HAP-1 (cell line): ENCODE measurements around the gene SOX6.
"Not testable (repeated sequence)": the region's sequence is repeated elsewhere in the genome, so short reads cannot be mapped to it uniquely, and the experiment has no call there.

Source experiments
- DNase-seq, 2 experiments: peaks; one replicate each; pipeline ENCODE4 v3.0.0-alpha.2; 2016 to 2020; ENCODE audit warnings: low spot score in 2 of 2
- H3K27me3 ChIP-seq: fragments of 250-450 bp; sonication (Bioruptor Pico); 2 replicates; pipeline ENCODE4 v1.5.1; 2020; ENCODE audit warnings: low read depth, mild to moderate bottlenecking, moderate library complexity
- H3K36me3 ChIP-seq: fragments of 250-450 bp; sonication (Bioruptor Pico); replicated peaks from 2 replicates; pipeline ENCODE4 v1.5.1; 2020; ENCODE audit warnings: mild to moderate bottlenecking
- H3K4me1 ChIP-seq: fragments of 250-450 bp; sonication (Bioruptor Pico); 2 replicates; pipeline ENCODE4 v1.5.1; 2020; ENCODE audit warnings: mild to moderate bottlenecking
- H3K4me3 ChIP-seq: fragments of 250-450 bp; sonication (Bioruptor Pico); 2 replicates; pipeline ENCODE4 v1.5.1; 2020; ENCODE audit warnings: mild to moderate bottlenecking, moderate library complexity
- H3K9me3 ChIP-seq: fragments of 250-450 bp; sonication (Bioruptor Pico); 2 replicates; pipeline ENCODE4 v1.5.1; 2020; ENCODE audit warnings: mild to moderate bottlenecking, moderate library complexity
- in situ Hi-C: fragments of 300-500 bp; cut with MboI; formaldehyde crosslinking; loops from 3 replicates; pipeline ENCODE4 v1.14.3; 2020; ENCODE audit warnings: low sequenced_read_pairs, inconsistent platforms, mixed read lengths

Gene SOX6

GRCh38 chr11:16356057-16356760, at the start of gene SOX6:
Gene SOX6, minus strand, starts transcription at chr11:16356546. Its CDS starts 15,298 bp downstream, at chr11:16341248.
- no peaks in the 10 kb centered on the region for H3K36me3 ChIP-seq
- in situ Hi-C loops: no loop called here
- peaks cover 39% of the 10 kb centered on the region for H3K4me1 ChIP-seq
- no peaks in the 10 kb centered on the region for H3K9me3 ChIP-seq
- peak; percentile 62 to 86 for DNase-seq
- H3K27me3 ChIP-seq: no peaks in the 10 kb centered on the region
- H3K4me3 ChIP-seq: no peak within 1 kb of the TSS

- Histone ChIP-seq H3K4me3 (no peak overlapping the region), H3K4me1 (peaks cover 42% of the 10 kb centered on the region), H3K9me3 (no peaks in the 10 kb centered on the region), H3K36me3 (no peaks in the 10 kb centered on the region), H3K27me3 (no peaks in the 10 kb centered on the region)
- in situ Hi-C loops: no loop called here
- peak in 1 of 2 experiments; percentile 87 for DNase-seq
Observed at GRCh38 chr11:16404781-16405285, 48.5 kb upstream of the SOX6 start.

GRCh38 chr11:16403851-16404250, 47.5 kb upstream of the SOX6 start:
- in situ Hi-C loops: no loop called here
- H3K4me3 ChIP-seq: no peak overlapping the region
- no peaks in the 10 kb centered on the region for H3K9me3 ChIP-seq
- no peaks in the 10 kb centered on the region for H3K27me3 ChIP-seq
- no peaks in the 10 kb centered on the region for H3K36me3 ChIP-seq
- H3K4me1 ChIP-seq: peaks cover 42% of the 10 kb centered on the region
- peak in 1 of 2 experiments; percentile 10 for DNase-seq

- Histone ChIP-seq H3K36me3 (no peaks in the 10 kb centered on the region), H3K4me3 (no peak overlapping the region), H3K27me3 (no peaks in the 10 kb centered on the region), H3K4me1 (peaks cover 42% of the 10 kb centered on the region), H3K9me3 (no peaks in the 10 kb centered on the region)
- DNase-seq: no peak
- in situ Hi-C loops: no loop called here
Observed at GRCh38 chr11:16403448-16403803, 47.1 kb upstream of the SOX6 start.

- no peaks in the 10 kb centered on the region for H3K27me3 ChIP-seq
- H3K4me1 ChIP-seq: peaks cover 46% of the 10 kb centered on the region
- H3K4me3 ChIP-seq: no peak overlapping the region
- in situ Hi-C loops: no loop called here
- H3K9me3 ChIP-seq: no peaks in the 10 kb centered on the region
- no peaks in the 10 kb centered on the region for H3K36me3 ChIP-seq
- peak; percentile 72 to 99 for DNase-seq
Observed at GRCh38 chr11:16402654-16403447, 46.5 kb upstream of the SOX6 start.

GRCh38 chr11:16397390-16397789, 41.0 kb upstream of the SOX6 start:
- in situ Hi-C loops: no loop called here
- no peaks in the 10 kb centered on the region for H3K27me3 ChIP-seq
- H3K36me3 ChIP-seq: no peaks in the 10 kb centered on the region
- no peaks in the 10 kb centered on the region for H3K9me3 ChIP-seq
- peaks cover 25% of the 10 kb centered on the region for H3K4me1 ChIP-seq
- H3K4me3 ChIP-seq: no peak overlapping the region
- no peak for DNase-seq

- H3K4me1 ChIP-seq: peaks cover 13% of the 10 kb centered on the region
- no peaks in the 10 kb centered on the region for H3K36me3 ChIP-seq
- DNase-seq: no peak
- H3K27me3 ChIP-seq: no peaks in the 10 kb centered on the region
- in situ Hi-C loops: no loop called here
- no peak overlapping the region for H3K4me3 ChIP-seq
- H3K9me3 ChIP-seq: no peaks in the 10 kb centered on the region
Observed at GRCh38 chr11:16395601-16396000, 39.3 kb upstream of the SOX6 start.

GRCh38 chr11:16394947-16395346, 38.6 kb upstream of the SOX6 start:
- Histone ChIP-seq H3K27me3 (no peaks in the 10 kb centered on the region), H3K4me3 (no peak overlapping the region), H3K9me3 (no peaks in the 10 kb centered on the region), H3K36me3 (no peaks in the 10 kb centered on the region), H3K4me1 (peaks cover 13% of the 10 kb centered on the region)
- in situ Hi-C loops: no loop called here
- DNase-seq: no peak

- no peaks in the 10 kb centered on the region for H3K36me3 ChIP-seq
- no peaks in the 10 kb centered on the region for H3K27me3 ChIP-seq
- H3K4me3 ChIP-seq: no peak overlapping the region
- no peak for DNase-seq
- no peaks in the 10 kb centered on the region for H3K9me3 ChIP-seq
- peaks cover 13% of the 10 kb centered on the region for H3K4me1 ChIP-seq
- in situ Hi-C loops: no loop called here
Observed at GRCh38 chr11:16393340-16393739, 37.0 kb upstream of the SOX6 start.

- DNase-seq: no peak
- in situ Hi-C loops: no loop called here
- no peaks in the 10 kb centered on the region for H3K36me3 ChIP-seq
- H3K4me1 ChIP-seq: peaks cover 6% of the 10 kb centered on the region
- H3K4me3 ChIP-seq: no peak overlapping the region
- H3K27me3 ChIP-seq: no peaks in the 10 kb centered on the region
- no peaks in the 10 kb centered on the region for H3K9me3 ChIP-seq
Observed at GRCh38 chr11:16392616-16393015, 36.3 kb upstream of the SOX6 start.

- in situ Hi-C loops, H3K36me3 ChIP-seq, H3K9me3 ChIP-seq, H3K27me3 ChIP-seq, DNase-seq, H3K4me3 ChIP-seq: not testable (repeated sequence)
- H3K4me1 ChIP-seq: peaks cover 11% of the 10 kb centered on the region
Observed at GRCh38 chr11:16390826-16391225, 34.5 kb upstream of the SOX6 start.

GRCh38 chr11:16385099-16385498, 28.8 kb upstream of the SOX6 start:
- no peaks in the 10 kb centered on the region for H3K36me3 ChIP-seq
- H3K9me3 ChIP-seq: no peaks in the 10 kb centered on the region
- DNase-seq: no peak
- in situ Hi-C loops: no loop called here
- H3K27me3 ChIP-seq: no peaks in the 10 kb centered on the region
- no peak overlapping the region for H3K4me3 ChIP-seq
- peaks cover 15% of the 10 kb centered on the region for H3K4me1 ChIP-seq

- in situ Hi-C loops: no loop called here
- H3K4me3 ChIP-seq: no peak overlapping the region
- no peak for DNase-seq
Observed at GRCh38 chr11:16382638-16383380, 26.5 kb upstream of the SOX6 start.

GRCh38 chr11:16382186-16382585, 25.8 kb upstream of the SOX6 start:
- Histone ChIP-seq H3K4me1 (peaks cover 15% of the 10 kb centered on the region), H3K36me3 (no peaks in the 10 kb centered on the region), H3K27me3 (no peaks in the 10 kb centered on the region), H3K9me3 (no peaks in the 10 kb centered on the region), H3K4me3 (no peak overlapping the region)
- in situ Hi-C loops: no loop called here
- no peak for DNase-seq

More at GRCh38 chr11:16382638-16383380, 26.5 kb upstream of the SOX6 start:
- H3K36me3 ChIP-seq: no peaks in the 10 kb centered on the region
- no peaks in the 10 kb centered on the region for H3K9me3 ChIP-seq
- no peaks in the 10 kb centered on the region for H3K27me3 ChIP-seq
- H3K4me1 ChIP-seq: peaks cover 15% of the 10 kb centered on the region
